Ishikawa (cell line): ENCODE results near the gene INCENP.

Experiments used
- CEBPB ChIP-seq: IDR thresholded peaks from 2 replicates; pipeline ENCODE4 v1.6.1; 2012
- EP300 ChIP-seq: IDR thresholded peaks from 2 replicates; pipeline ENCODE4 v1.6.1; 2012; ENCODE audit warnings: borderline replicate concordance
- FOXM1 ChIP-seq: IDR thresholded peaks from 2 replicates; pipeline ENCODE4 v1.6.1; 2012; ENCODE audit warnings: low read depth, borderline replicate concordance
- NFIC ChIP-seq: IDR thresholded peaks from 2 replicates; pipeline ENCODE4 v1.6.1; 2012
- TAF1 ChIP-seq: IDR thresholded peaks from 2 replicates; pipeline ENCODE4 v1.6.1; 2012; ENCODE audit warnings: low read depth, mild to moderate bottlenecking
- TCF12 ChIP-seq: IDR thresholded peaks from 2 replicates; pipeline ENCODE4 v1.6.1; 2012; ENCODE audit warnings: low read depth
- YY1 ChIP-seq: IDR thresholded peaks from 2 replicates; pipeline ENCODE4 v1.6.1; 2012; ENCODE audit warnings: low read depth

DNA sequence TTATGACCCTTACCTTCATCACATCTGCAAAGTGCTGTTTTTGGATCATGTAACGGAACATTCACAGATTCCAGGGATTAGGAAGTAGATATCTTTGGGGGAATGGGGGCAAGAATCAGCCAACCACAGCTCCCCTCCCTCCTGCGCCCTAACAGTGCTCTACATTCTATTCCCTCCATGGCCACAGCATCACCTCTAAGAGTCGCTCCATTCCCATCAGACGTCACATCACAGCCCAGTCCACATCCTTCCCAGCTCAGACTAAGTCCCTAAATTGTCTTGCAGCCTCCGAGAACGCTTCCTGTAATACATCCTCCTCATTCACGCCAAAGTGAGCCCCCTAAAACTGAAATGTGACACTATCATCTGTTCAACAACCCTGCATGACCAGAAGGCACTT is 72.1 kb downstream of the INCENP start:
- TF ChIP-seq TAF1, result no peak
- no peak for TF ChIP-seq YY1
- TF ChIP-seq CEBPB, result no peak
- no peak for TF ChIP-seq NFIC
- no peak for TF ChIP-seq EP300
- no peak for TF ChIP-seq TCF12
- TF ChIP-seq FOXM1, result no peak
